ENCODE measurements around the gene HOMER2.

Gene HOMER2

GRCh38 chr15:82916161-82916952 is 36.2 kb downstream of the HOMER2 start:
- Histone ChIP-seq H2BK12ac (ENCODE audit: low read length) (no peak overlapping the region), H3K9me3 (replicated peaks in 1 of 2; ENCODE audit: control insufficient read depth in 2 of 2, insufficient read depth in 1 of 2, low read depth in 1 of 2, low read length in 2 of 2) (no peaks in the 10 kb centered on the region), H2BK15ac (ENCODE audit: low read length) (no peak overlapping the region), H3K14ac (ENCODE audit: low read length) (no peak overlapping the region), H2AFZ (ENCODE audit: low read length) (no peak overlapping the region), H3K4me2 (ENCODE audit: insufficient read depth, low read length, poor library complexity, severe bottlenecking) (no peak overlapping the region), H3K36me3 (replicated peaks in 1 of 2; ENCODE audit: control insufficient read depth in 2 of 2, insufficient read depth in 2 of 2, low read length in 2 of 2) (no peaks in the 10 kb centered on the region), H4K91ac (ENCODE audit: low read depth, low read length, poor library complexity) (no peak overlapping the region), H3K4me1 (ENCODE audit: control insufficient read depth in 2 of 2, insufficient read depth in 1 of 2, low read depth in 1 of 2, low read length in 2 of 2) (no peaks in the 10 kb centered on the region), H3K4me3 (ENCODE audit: low read length in 2 of 2) (no peak overlapping the region), H2AK5ac (ENCODE audit: low read depth, low read length) (no peak overlapping the region), H3K4ac (ENCODE audit: low read length) (no peak overlapping the region), H2BK5ac (ENCODE audit: low read length) (no peak overlapping the region), H3K27ac (replicated peaks; ENCODE audit: low read length) (no peak overlapping the region), H3K18ac (ENCODE audit: low read length) (no peak overlapping the region), H3K79me1 (ENCODE audit: low read depth, low read length) (no peaks in the 10 kb centered on the region), H4K8ac (ENCODE audit: low read depth, low read length) (no peak overlapping the region), H3K9ac (ENCODE audit: low read depth, low read length, poor library complexity) (no peak overlapping the region), H3K27me3 (ENCODE audit: control insufficient read depth in 3 of 3, insufficient read depth in 3 of 3, low read depth in 1 of 3, low read length in 3 of 3) (no peaks in the 10 kb centered on the region), H3K23ac (ENCODE audit: low read depth, low read length, poor library complexity) (no peak overlapping the region), H2BK120ac (ENCODE audit: low read depth, low read length) (no peak overlapping the region)
- no CpG with 5 or more reads among the region's 13 CpGs for WGBS, 2 donors (ENCODE audit: extremely low coverage in 2 of 2, insufficient read length in 2 of 2, insufficient replicate concordance in 1 of 2)
- no peak for DNase-seq (ENCODE audit: low spot score)

- no peaks in the 10 kb centered on the region for H3K79me1 ChIP-seq (ENCODE audit: low read depth, low read length)
- WGBS, 2 donors (ENCODE audit: extremely low coverage in 2 of 2, insufficient read length in 2 of 2, insufficient replicate concordance in 1 of 2), result no CpG with 5 or more reads among the region's 2 CpGs
Observed at GRCh38 chr15:82914396-82914795, 38.1 kb downstream of the HOMER2 start.

GRCh38 chr15:82911458-82911857 is 41.1 kb downstream of the HOMER2 start:
- Histone ChIP-seq H4K91ac (ENCODE audit: low read depth, low read length, poor library complexity) (no peak overlapping the region), H3K23ac (ENCODE audit: low read depth, low read length, poor library complexity) (no peak overlapping the region), H3K9ac (ENCODE audit: low read depth, low read length, poor library complexity) (no peak overlapping the region), H2AFZ (ENCODE audit: low read length) (no peak overlapping the region), H3K4me1 (ENCODE audit: control insufficient read depth in 2 of 2, insufficient read depth in 1 of 2, low read depth in 1 of 2, low read length in 2 of 2) (no peaks in the 10 kb centered on the region), H2BK12ac (ENCODE audit: low read length) (no peak overlapping the region), H3K18ac (ENCODE audit: low read length) (no peak overlapping the region), H3K36me3 (replicated peaks in 1 of 2; ENCODE audit: control insufficient read depth in 2 of 2, insufficient read depth in 2 of 2, low read length in 2 of 2) (no peaks in the 10 kb centered on the region), H2BK5ac (ENCODE audit: low read length) (no peak overlapping the region), H3K4me3 (ENCODE audit: low read length in 2 of 2) (no peak overlapping the region), H3K79me1 (ENCODE audit: low read depth, low read length) (no peaks in the 10 kb centered on the region), H3K14ac (ENCODE audit: low read length) (no peak overlapping the region), H3K4me2 (ENCODE audit: insufficient read depth, low read length, poor library complexity, severe bottlenecking) (no peak overlapping the region), H3K4ac (ENCODE audit: low read length) (no peak overlapping the region), H2AK5ac (ENCODE audit: low read depth, low read length) (no peak overlapping the region), H3K27ac (replicated peaks; ENCODE audit: low read length) (no peak overlapping the region), H3K27me3 (ENCODE audit: control insufficient read depth in 3 of 3, insufficient read depth in 3 of 3, low read depth in 1 of 3, low read length in 3 of 3) (no peaks in the 10 kb centered on the region), H3K9me3 (replicated peaks in 1 of 2; ENCODE audit: control insufficient read depth in 2 of 2, insufficient read depth in 1 of 2, low read depth in 1 of 2, low read length in 2 of 2) (peaks cover 3 to 8% of the 10 kb centered on the region in 2 donors), H2BK120ac (ENCODE audit: low read depth, low read length) (no peak overlapping the region), H4K8ac (ENCODE audit: low read depth, low read length) (no peak overlapping the region), H2BK15ac (ENCODE audit: low read length) (no peak overlapping the region)
- WGBS, 2 donors (ENCODE audit: extremely low coverage in 2 of 2, insufficient read length in 2 of 2, insufficient replicate concordance in 1 of 2), result no CpG with 5 or more reads among the region's 4 CpGs
- DNase-seq (ENCODE audit: low spot score), result no peak

More at GRCh38 chr15:82914396-82914795, 38.1 kb downstream of the HOMER2 start:
- Histone ChIP-seq H3K9me3 (replicated peaks in 1 of 2; ENCODE audit: control insufficient read depth in 2 of 2, insufficient read depth in 1 of 2, low read depth in 1 of 2, low read length in 2 of 2) (peaks cover 0 to 1% of the 10 kb centered on the region in 2 donors), H3K4me3 (ENCODE audit: low read length in 2 of 2) (no peak overlapping the region), H3K36me3 (replicated peaks in 1 of 2; ENCODE audit: control insufficient read depth in 2 of 2, insufficient read depth in 2 of 2, low read length in 2 of 2) (no peaks in the 10 kb centered on the region), H3K27ac (replicated peaks; ENCODE audit: low read length) (no peak overlapping the region), H3K23ac (ENCODE audit: low read depth, low read length, poor library complexity) (no peak overlapping the region), H2AK5ac (ENCODE audit: low read depth, low read length) (no peak overlapping the region), H2BK15ac (ENCODE audit: low read length) (no peak overlapping the region), H3K14ac (ENCODE audit: low read length) (no peak overlapping the region), H2AFZ (ENCODE audit: low read length) (no peak overlapping the region), H3K18ac (ENCODE audit: low read length) (no peak overlapping the region), H2BK5ac (ENCODE audit: low read length) (no peak overlapping the region), H3K4ac (ENCODE audit: low read length) (no peak overlapping the region), H3K4me2 (ENCODE audit: insufficient read depth, low read length, poor library complexity, severe bottlenecking) (no peak overlapping the region), H4K91ac (ENCODE audit: low read depth, low read length, poor library complexity) (no peak overlapping the region), H3K9ac (ENCODE audit: low read depth, low read length, poor library complexity) (no peak overlapping the region), H2BK120ac (ENCODE audit: low read depth, low read length) (no peak overlapping the region), H3K27me3 (ENCODE audit: control insufficient read depth in 3 of 3, insufficient read depth in 3 of 3, low read depth in 1 of 3, low read length in 3 of 3) (no peaks in the 10 kb centered on the region), H2BK12ac (ENCODE audit: low read length) (no peak overlapping the region), H4K8ac (ENCODE audit: low read depth, low read length) (no peak overlapping the region), H3K4me1 (ENCODE audit: control insufficient read depth in 2 of 2, insufficient read depth in 1 of 2, low read depth in 1 of 2, low read length in 2 of 2) (no peaks in the 10 kb centered on the region)
- DNase-seq (ENCODE audit: low spot score), result no peak

- no peak for DNase-seq (ENCODE audit: low spot score)
- Histone ChIP-seq H3K14ac (ENCODE audit: low read length) (no peak overlapping the region), H3K23ac (ENCODE audit: low read depth, low read length, poor library complexity) (no peak overlapping the region), H4K8ac (ENCODE audit: low read depth, low read length) (no peak overlapping the region), H2BK120ac (ENCODE audit: low read depth, low read length) (no peak overlapping the region), H2BK15ac (ENCODE audit: low read length) (no peak overlapping the region), H3K4me2 (ENCODE audit: insufficient read depth, low read length, poor library complexity, severe bottlenecking) (no peak overlapping the region), H3K4me3 (ENCODE audit: low read length in 2 of 2) (no peak overlapping the region), H3K18ac (ENCODE audit: low read length) (no peak overlapping the region), H3K27me3 (ENCODE audit: control insufficient read depth in 3 of 3, insufficient read depth in 3 of 3, low read depth in 1 of 3, low read length in 3 of 3) (no peaks in the 10 kb centered on the region), H4K91ac (ENCODE audit: low read depth, low read length, poor library complexity) (no peak overlapping the region), H3K79me1 (ENCODE audit: low read depth, low read length) (no peaks in the 10 kb centered on the region), H3K9me3 (replicated peaks in 1 of 2; ENCODE audit: control insufficient read depth in 2 of 2, insufficient read depth in 1 of 2, low read depth in 1 of 2, low read length in 2 of 2) (peaks cover 3 to 8% of the 10 kb centered on the region in 2 donors), H3K4me1 (ENCODE audit: control insufficient read depth in 2 of 2, insufficient read depth in 1 of 2, low read depth in 1 of 2, low read length in 2 of 2) (no peaks in the 10 kb centered on the region), H2AFZ (ENCODE audit: low read length) (no peak overlapping the region), H3K27ac (replicated peaks; ENCODE audit: low read length) (no peak overlapping the region), H3K4ac (ENCODE audit: low read length) (no peak overlapping the region), H3K9ac (ENCODE audit: low read depth, low read length, poor library complexity) (no peak overlapping the region), H3K36me3 (replicated peaks in 1 of 2; ENCODE audit: control insufficient read depth in 2 of 2, insufficient read depth in 2 of 2, low read length in 2 of 2) (no peaks in the 10 kb centered on the region), H2BK12ac (ENCODE audit: low read length) (no peak overlapping the region), H2BK5ac (ENCODE audit: low read length) (no peak overlapping the region), H2AK5ac (ENCODE audit: low read depth, low read length) (no peak overlapping the region)
- no CpG with 5 or more reads among the region's 4 CpGs for WGBS, 2 donors (ENCODE audit: extremely low coverage in 2 of 2, insufficient read length in 2 of 2, insufficient replicate concordance in 1 of 2)
Observed at GRCh38 chr15:82910721-82911120, 41.8 kb downstream of the HOMER2 start.

Measured in neuronal stem cell (in vitro differentiated cells).